Progenitor cell of endocrine pancreas (in vitro differentiated cells): Measurements from ENCODE around the gene SRD5A1. TPM values are rescaled to one million over a fixed set of nuclear protein-coding genes. Genes with fewer than 3 reads are reported as not detected.

ENCODE experiments used
- DNase-seq: peaks from one replicate; pipeline ENCODE4 v3.0.0; 2021; ENCODE audit warnings: low spot score; ENCODE audit not compliant: unreplicated experiment
- H3K27ac Mint-ChIP-seq: 2 replicates; pipeline ENCODE4 v1.8.0; 2021; ENCODE audit warnings: mild to moderate bottlenecking, moderate library complexity, mixed read lengths
- H3K27me3 Mint-ChIP-seq: 2 replicates; pipeline ENCODE4 v1.8.0; 2021; ENCODE audit warnings: mixed read lengths
- H3K36me3 Mint-ChIP-seq: 2 replicates; pipeline ENCODE4 v1.8.0; 2022; ENCODE audit warnings: mixed read lengths; ENCODE audit not compliant: insufficient read depth
- H3K4me1 Mint-ChIP-seq: 2 replicates; pipeline ENCODE4 v1.8.0; 2021; ENCODE audit warnings: low read depth, mixed read lengths
- H3K4me3 Mint-ChIP-seq: 2 replicates; pipeline ENCODE4 v1.8.0; 2021; ENCODE audit warnings: low read depth, mild to moderate bottlenecking, moderate library complexity, mixed read lengths
- H3K9me3 Mint-ChIP-seq: 2 replicates; pipeline ENCODE4 v1.8.0; 2021; ENCODE audit warnings: low read depth, mixed read lengths
- CTCF ChIP-seq: fragments of 200-600 bp; sonication (generic); IDR thresholded peaks from one replicate; pipeline ENCODE4 v1.5.0; 2021; ENCODE audit warnings: antibody characterized with exemption, mild to moderate bottlenecking; ENCODE audit not compliant: unreplicated experiment
- total RNA-seq: library from RNA; stranded (reverse); gene quantifications from 2 replicates; pipeline ENCODE4 v1.2.1, GENCODE V29; 2021

Gene SRD5A1
- total RNA-seq, 1 donor from 2014 or later: 24.8 TPM

- no peaks in the 10 kb centered on the region for H3K9me3 Mint-ChIP-seq
- no peak for TF ChIP-seq CTCF
- H3K4me1 Mint-ChIP-seq: peaks cover 13% of the 10 kb centered on the region
- peak overlapping the region; percentile 92 for H3K4me3 Mint-ChIP-seq
- peak overlapping the region; percentile 93 for H3K27ac Mint-ChIP-seq
- H3K27me3 Mint-ChIP-seq: no peaks in the 10 kb centered on the region
- peaks cover 7% of the 10 kb centered on the region for H3K36me3 Mint-ChIP-seq
- DNase-seq: no peak
Measured at GRCh38 chr5:6634306-6634705, 1.1 kb downstream of the SRD5A1 start.

GRCh38 chr5:6634788-6635430, 1.7 kb downstream of the SRD5A1 start:
- no peak overlapping the region for H3K27ac Mint-ChIP-seq
- H3K4me3 Mint-ChIP-seq: peak overlapping the region; percentile 59
- peaks cover 3% of the 10 kb centered on the region for H3K36me3 Mint-ChIP-seq
- TF ChIP-seq CTCF: no peak
- H3K27me3 Mint-ChIP-seq: no peaks in the 10 kb centered on the region
- peaks cover 13% of the 10 kb centered on the region for H3K4me1 Mint-ChIP-seq
- DNase-seq: no peak
- H3K9me3 Mint-ChIP-seq: no peaks in the 10 kb centered on the region

- peaks cover 10% of the 10 kb centered on the region for H3K4me1 Mint-ChIP-seq
- TF ChIP-seq CTCF: no peak
- no peak overlapping the region for H3K27ac Mint-ChIP-seq
- no peaks in the 10 kb centered on the region for H3K27me3 Mint-ChIP-seq
- H3K9me3 Mint-ChIP-seq: no peaks in the 10 kb centered on the region
- H3K4me3 Mint-ChIP-seq: no peak overlapping the region
- H3K36me3 Mint-ChIP-seq: no peaks in the 10 kb centered on the region
- DNase-seq: no peak
Measured at GRCh38 chr5:6636293-6636692, 3.1 kb downstream of the SRD5A1 start.

- TF ChIP-seq CTCF: no peak
- no peak for DNase-seq
- no peaks in the 10 kb centered on the region for H3K9me3 Mint-ChIP-seq
- H3K27me3 Mint-ChIP-seq: no peaks in the 10 kb centered on the region
- no peaks in the 10 kb centered on the region for H3K36me3 Mint-ChIP-seq
- no peak overlapping the region for H3K4me3 Mint-ChIP-seq
- H3K27ac Mint-ChIP-seq: no peak overlapping the region
- H3K4me1 Mint-ChIP-seq: peaks cover 5% of the 10 kb centered on the region
Measured at GRCh38 chr5:6637022-6637421, 3.8 kb downstream of the SRD5A1 start.

GRCh38 chr5:6637590-6637989, 4.3 kb downstream of the SRD5A1 start:
- Mint-ChIP-seq H3K9me3 (no peaks in the 10 kb centered on the region), H3K27me3 (no peaks in the 10 kb centered on the region), H3K27ac (no peak overlapping the region), H3K4me3 (no peak overlapping the region), H3K36me3 (no peaks in the 10 kb centered on the region), H3K4me1 (no peaks in the 10 kb centered on the region)
- TF ChIP-seq CTCF: no peak
- no peak for DNase-seq
